ENCODE results near the gene NGF. TPM values are rescaled to one million over a fixed set of nuclear protein-coding genes. Genes with fewer than 3 reads are reported as not detected.

The NGF gene
- total RNA-seq, 2 experiments from 2014 or later: not detected

DNA sequence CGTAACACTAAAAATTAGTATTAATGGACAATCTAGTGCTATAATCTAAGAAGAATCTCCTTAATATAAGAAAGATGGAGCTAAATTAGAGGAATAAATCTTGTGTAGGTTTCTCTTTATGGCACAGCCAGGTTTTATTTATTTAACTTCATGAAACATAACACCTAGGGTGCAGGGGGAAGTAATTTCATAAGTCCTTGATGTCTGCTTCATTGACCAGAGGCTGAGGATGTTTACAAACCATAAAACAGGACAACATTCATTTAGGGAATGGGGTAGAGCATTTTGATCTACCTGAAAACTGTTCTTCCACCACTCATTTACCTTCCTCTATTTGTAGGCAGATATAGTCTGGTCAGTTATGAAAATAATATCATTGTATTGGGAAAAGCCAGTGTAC lies 95.5 kb downstream of the NGF start:
- H3K27ac Mint-ChIP-seq: no peak overlapping the region
- POLR2A ChIA-PET: no interaction called here

GRCh38 chr1:115241309-115241708 lies 96.7 kb downstream of the NGF start:
- POLR2A ChIA-PET: no interaction called here
- H3K27me3 Mint-ChIP-seq: peaks cover 20% of the 10 kb centered on the region
- H3K36me3 Mint-ChIP-seq (ENCODE audit: low read depth): no peaks in the 10 kb centered on the region
- no peaks in the 10 kb centered on the region for H3K4me1 Mint-ChIP-seq
- no peak overlapping the region for H3K4me3 Mint-ChIP-seq
- ATAC-seq (no peak), DNase-seq (no peak)
- no peak overlapping the region for H3K27ac Mint-ChIP-seq
- peaks cover 3% of the 10 kb centered on the region for H3K9me3 Mint-ChIP-seq (ENCODE audit: low read depth)
- intact Hi-C loops (cut with DNase I, micrococcal nuclease): no loop called here
- CTCF ChIA-PET: interaction anchor here (1.1 kb wide), 1 partner anchor 97 kb away, joined by 4 read pairs; no protein-coding TSS in a partner anchor

More for the DNA sequence above, 95.5 kb downstream of the NGF start:
- peaks cover 23% of the 10 kb centered on the region for H3K27me3 Mint-ChIP-seq
- no peaks in the 10 kb centered on the region for H3K36me3 Mint-ChIP-seq (ENCODE audit: low read depth)
- intact Hi-C loops (cut with DNase I, micrococcal nuclease): no loop called here
- no peaks in the 10 kb centered on the region for H3K4me1 Mint-ChIP-seq
- CTCF ChIA-PET: interaction anchor here (0.6 kb wide), 1 partner anchor 825 kb away, joined by 3 read pairs; no protein-coding TSS in a partner anchor
- ATAC-seq: no peak
- peaks cover 3% of the 10 kb centered on the region for H3K9me3 Mint-ChIP-seq (ENCODE audit: low read depth)
- no peak overlapping the region for H3K4me3 Mint-ChIP-seq
- DNase-seq: no peak

- DNase-seq (no peak), ATAC-seq (no peak)
- Mint-ChIP-seq H3K36me3 (ENCODE audit: low read depth) (no peaks in the 10 kb centered on the region), H3K4me3 (no peak overlapping the region), H3K27ac (no peak overlapping the region), H3K9me3 (ENCODE audit: low read depth) (peaks cover 3% of the 10 kb centered on the region), H3K27me3 (peaks cover 20% of the 10 kb centered on the region), H3K4me1 (no peaks in the 10 kb centered on the region)
- intact Hi-C loops (cut with DNase I, micrococcal nuclease): no loop called here
- ChIA-PET POLR2A (no interaction called here), CTCF (interaction anchor here (0.6 kb wide), 1 partner anchor 38 kb away, joined by 3 read pairs; no protein-coding TSS in a partner anchor)
These were observed 97.8 kb downstream of the NGF start for GRCh38 chr1:115240297-115240696.

- DNase-seq: no peak
- CTCF ChIA-PET: no interaction called here
- no peak overlapping the region for H3K4me3 Mint-ChIP-seq
- POLR2A ChIA-PET: no interaction called here
- peaks cover 20% of the 10 kb centered on the region for H3K27me3 Mint-ChIP-seq
- intact Hi-C loops (cut with DNase I, micrococcal nuclease): no loop called here
- ATAC-seq: no peak
- H3K9me3 Mint-ChIP-seq (ENCODE audit: low read depth): peaks cover 3% of the 10 kb centered on the region
- no peaks in the 10 kb centered on the region for H3K36me3 Mint-ChIP-seq (ENCODE audit: low read depth)
- H3K4me1 Mint-ChIP-seq: no peaks in the 10 kb centered on the region
- H3K27ac Mint-ChIP-seq: no peak overlapping the region
These were observed 98.6 kb downstream of the NGF start for GRCh38 chr1:115239426-115239825.

GRCh38 chr1:115239148-115239422 lies 99.0 kb downstream of the NGF start:
- Mint-ChIP-seq H3K9me3 (ENCODE audit: low read depth) (peaks cover 2% of the 10 kb centered on the region), H3K4me3 (no peak overlapping the region), H3K27me3 (peaks cover 19% of the 10 kb centered on the region), H3K27ac (no peak overlapping the region), H3K36me3 (ENCODE audit: low read depth) (no peaks in the 10 kb centered on the region), H3K4me1 (no peaks in the 10 kb centered on the region)
- intact Hi-C loops (cut with DNase I, micrococcal nuclease): no loop called here
- CTCF ChIA-PET: no interaction called here
- POLR2A ChIA-PET: no interaction called here
- ATAC-seq: no peak
- no peak for DNase-seq

- ATAC-seq: no peak
- POLR2A ChIA-PET: no interaction called here
- CTCF ChIA-PET: no interaction called here
These were observed 99.5 kb downstream of the NGF start for GRCh38 chr1:115238336-115239147.

DNA sequence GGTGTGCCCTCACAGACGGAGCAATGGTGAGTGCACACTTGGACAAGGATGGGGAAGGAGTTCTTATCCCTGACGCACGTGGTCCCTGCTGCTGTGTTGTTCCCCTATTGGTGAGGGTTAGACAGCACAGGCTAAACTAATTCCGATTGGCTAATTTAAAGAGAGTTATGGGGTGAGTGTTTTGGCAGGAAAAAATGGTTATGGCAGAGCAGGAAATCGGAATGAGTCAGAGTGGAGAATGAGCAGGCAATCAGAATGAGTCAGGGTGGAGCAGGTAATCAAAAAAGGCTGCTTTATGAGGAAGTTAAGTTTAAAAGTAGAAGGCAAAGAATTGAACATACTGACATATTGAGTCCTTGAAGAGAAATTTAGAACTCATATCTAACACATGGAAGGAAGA lies 100.5 kb downstream of the NGF start:
- Mint-ChIP-seq H3K4me1 (no peaks in the 10 kb centered on the region), H3K27me3 (peaks cover 13% of the 10 kb centered on the region), H3K4me3 (no peak overlapping the region), H3K36me3 (ENCODE audit: low read depth) (no peaks in the 10 kb centered on the region), H3K27ac (no peak overlapping the region), H3K9me3 (ENCODE audit: low read depth) (no peaks in the 10 kb centered on the region)
- CTCF ChIA-PET: no interaction called here
- DNase-seq: no peak
- intact Hi-C loops (cut with DNase I, micrococcal nuclease): no loop called here
- ATAC-seq: no peak
- POLR2A ChIA-PET: no interaction called here

More at GRCh38 chr1:115238336-115239147, 99.5 kb downstream of the NGF start:
- Mint-ChIP-seq H3K4me1 (no peaks in the 10 kb centered on the region), H3K27me3 (peaks cover 19% of the 10 kb centered on the region), H3K4me3 (no peak overlapping the region), H3K36me3 (ENCODE audit: low read depth) (no peaks in the 10 kb centered on the region), H3K27ac (no peak overlapping the region), H3K9me3 (ENCODE audit: low read depth) (no peaks in the 10 kb centered on the region)
- intact Hi-C loops (cut with DNase I, micrococcal nuclease): no loop called here
- no peak for DNase-seq

DNA sequence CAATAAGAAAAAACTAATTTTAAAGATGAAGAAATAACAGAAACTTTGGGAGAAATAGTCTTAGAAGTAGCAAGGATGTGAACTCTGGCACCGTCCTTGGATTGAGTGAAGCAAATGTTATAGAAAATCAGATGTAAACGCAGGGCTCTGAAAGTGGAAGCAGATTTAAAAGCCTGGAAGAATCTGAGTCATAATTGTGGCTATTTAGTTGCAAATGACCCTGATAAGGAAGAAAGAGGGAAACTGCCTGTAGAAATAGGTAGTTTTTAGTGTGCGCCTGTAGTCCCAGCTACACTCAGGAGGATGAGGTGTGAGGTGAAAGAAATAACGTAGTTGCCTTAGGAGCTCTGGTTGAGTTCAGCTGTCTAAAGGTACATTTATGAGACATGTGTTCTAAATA lies 101.0 kb downstream of the NGF start:
- POLR2A ChIA-PET: no interaction called here
- Mint-ChIP-seq H3K36me3 (ENCODE audit: low read depth) (no peaks in the 10 kb centered on the region), H3K27me3 (peaks cover 13% of the 10 kb centered on the region), H3K27ac (no peak overlapping the region), H3K4me3 (no peak overlapping the region), H3K9me3 (ENCODE audit: low read depth) (no peaks in the 10 kb centered on the region), H3K4me1 (no peaks in the 10 kb centered on the region)
- CTCF ChIA-PET: no interaction called here
- DNase-seq (no peak), ATAC-seq (no peak)
- intact Hi-C loops (cut with DNase I, micrococcal nuclease): no loop called here

Other genes starting within 250 kb of the NGF start
- under 1 TPM; 0.69 to 0.91 TPM for gene TSPAN2, start 248.7 kb downstream of the NGF start, total RNA-seq

All from activated CD4-positive, alpha-beta T cell treated with anti-CD3 and anti-CD28 coated beads for 36 hours (primary cell).